HepG2 (cell line): ENCODE results near the gene ANKIB1. TPM values are rescaled to one million over a fixed set of nuclear protein-coding genes. Genes with fewer than 3 reads are reported as not detected.

Experiments used
- AGO2 ChIP-seq: fragments of 200-400 bp; formaldehyde crosslinking; optimal IDR thresholded peaks from 2 replicates; pipeline ENCODE3; 2017; ENCODE audit warnings: mild to moderate bottlenecking, low read depth, low read length, moderate library complexity
- ASH2L ChIP-seq: fragments of 300-600, 200-600 bp; sonication (generic); IDR thresholded peaks from 2 replicates; pipeline ENCODE4 v1.7.0; 2017; ENCODE audit warnings: low read depth, mild to moderate bottlenecking, moderate library complexity, mixed read lengths, low read length; ENCODE audit not compliant: insufficient read length
- ATRX ChIP-seq: sonication (generic); formaldehyde crosslinking; IDR thresholded peaks from 2 replicates; pipeline ENCODE4 v1.4.0; 2020; ENCODE audit warnings: missing genetic modification reagents, borderline replicate concordance
- CREB1 ChIP-seq, 2 experiments: fragments of 450-650 bp in 1 of 2; IDR thresholded peaks; 2 replicates each; pipeline ENCODE4 v1.6.1; 2016 to 2017; ENCODE audit warnings: control low read depth in 1 of 2, mild to moderate bottlenecking in 1 of 2, missing compliant biosample characterization in 1 of 2, missing genetic modification characterization in 1 of 2
- ELF1 ChIP-seq: sonication (generic); formaldehyde crosslinking; IDR thresholded peaks from 2 replicates; pipeline ENCODE4 v1.4.0; 2020; ENCODE audit warnings: missing genetic modification reagents
- GABPB1 ChIP-seq: IDR thresholded peaks from 2 replicates; pipeline ENCODE4 v1.6.1; 2016; ENCODE audit warnings: mild to moderate bottlenecking, missing genetic modification reagents, moderate library complexity, missing compliant biosample characterization
- HES4 ChIP-seq: sonication (generic); formaldehyde crosslinking; IDR thresholded peaks from 2 replicates; pipeline ENCODE4 v1.9.0; 2021; ENCODE audit warnings: mild to moderate bottlenecking, missing genetic modification reagents, borderline replicate concordance
- MEF2D ChIP-seq: sonication (generic); formaldehyde crosslinking; IDR thresholded peaks from 2 replicates; pipeline ENCODE4 v1.5.1; 2020; ENCODE audit warnings: mild to moderate bottlenecking, missing genetic modification reagents
- MIER2 ChIP-seq: IDR thresholded peaks from 2 replicates; pipeline ENCODE4 v1.6.1; 2016; ENCODE audit warnings: missing biosample characterization, missing genetic modification reagents
- NFE2L2 ChIP-seq: fragments of 150-350 bp; IDR thresholded peaks from 2 replicates; pipeline ENCODE4 v1.6.1; 2014; ENCODE audit warnings: low read length
- NONO ChIP-seq, 2 experiments: fragments of 450-650 bp in 1 of 2; sonication (generic) in 1 of 2; formaldehyde crosslinking in 1 of 2; IDR thresholded peaks in 1 of 2; conservative IDR thresholded peaks in 1 of 2; 2 replicates each; pipeline versions ENCODE4 v1.6.1 to v1.8.0; 2017 to 2022; ENCODE audit warnings: mild to moderate bottlenecking in 1 of 2, missing genetic modification reagents in 1 of 2, moderate library complexity in 1 of 2
- POGZ ChIP-seq: sonication (generic); formaldehyde crosslinking; IDR thresholded peaks from 2 replicates; pipeline ENCODE4 v1.4.0; 2020; ENCODE audit warnings: mild to moderate bottlenecking, missing genetic modification reagents
- RNF2 ChIP-seq: fragments of 450-650 bp; conservative IDR thresholded peaks from 2 replicates; pipeline ENCODE4 v1.6.1; 2016; ENCODE audit warnings: low read depth
- RXRB ChIP-seq: IDR thresholded peaks from 2 replicates; pipeline ENCODE4 v1.6.1; 2016; ENCODE audit warnings: borderline replicate concordance, missing genetic modification reagents, missing compliant biosample characterization
- SCMH1 ChIP-seq: sonication (generic); formaldehyde crosslinking; IDR thresholded peaks from 2 replicates; pipeline ENCODE4 v1.9.0; 2021; ENCODE audit warnings: missing genetic modification reagents, mild to moderate bottlenecking, borderline replicate concordance
- SNAI1 ChIP-seq: sonication (generic); formaldehyde crosslinking; IDR thresholded peaks from 2 replicates; pipeline ENCODE4 v1.5.0; 2020; ENCODE audit warnings: mild to moderate bottlenecking, missing genetic modification reagents, borderline replicate concordance
- TBL1XR1 ChIP-seq: fragments of 150-350 bp; IDR thresholded peaks from 2 replicates; pipeline ENCODE4 v1.6.1; 2014; ENCODE audit warnings: borderline replicate concordance, low read length; ENCODE audit not compliant: partially characterized antibody
- WIZ ChIP-seq: sonication (generic); formaldehyde crosslinking; IDR thresholded peaks from 2 replicates; pipeline ENCODE4 v1.5.1; 2020; ENCODE audit warnings: mild to moderate bottlenecking, missing genetic modification reagents
- YEATS2 ChIP-seq: sonication (generic); formaldehyde crosslinking; IDR thresholded peaks from 2 replicates; pipeline ENCODE4 v1.4.0; 2020; ENCODE audit warnings: missing genetic modification reagents, borderline replicate concordance
- ZBTB21 ChIP-seq: sonication (generic); formaldehyde crosslinking; IDR thresholded peaks from 2 replicates; pipeline ENCODE4 v1.4.0; 2020; ENCODE audit warnings: missing genetic modification reagents
- ZBTB38 ChIP-seq: sonication (generic); formaldehyde crosslinking; IDR thresholded peaks from 2 replicates; pipeline ENCODE4 v1.5.1; 2020; ENCODE audit warnings: mild to moderate bottlenecking, missing genetic modification reagents
- ZNF121 ChIP-seq: sonication (generic); formaldehyde crosslinking; IDR thresholded peaks from 2 replicates; pipeline ENCODE4 v1.5.0; 2020; ENCODE audit warnings: mild to moderate bottlenecking, missing genetic modification reagents
- ZNF3 ChIP-seq: IDR thresholded peaks from 2 replicates; pipeline ENCODE4 v1.7.0; 2017; ENCODE audit warnings: inconsistent platforms
- ZNF326 ChIP-seq: sonication (generic); formaldehyde crosslinking; IDR thresholded peaks from 2 replicates; pipeline ENCODE4 v1.4.0; 2020; ENCODE audit warnings: missing genetic modification reagents, borderline replicate concordance
- ZNF354B ChIP-seq: sonication (generic); formaldehyde crosslinking; IDR thresholded peaks from 2 replicates; pipeline ENCODE4 v1.8.0; 2022; ENCODE audit warnings: mild to moderate bottlenecking, missing genetic modification reagents
- ZNF709 ChIP-seq: sonication (generic); formaldehyde crosslinking; IDR thresholded peaks from 2 replicates; pipeline ENCODE4 v1.5.0; 2020; ENCODE audit warnings: mild to moderate bottlenecking, missing genetic modification reagents
- ZNF749 ChIP-seq: sonication (generic); formaldehyde crosslinking; IDR thresholded peaks from 2 replicates; pipeline ENCODE4 v1.8.0; 2022; ENCODE audit warnings: mild to moderate bottlenecking, missing genetic modification reagents, moderate library complexity, borderline replicate concordance
- ZNF773 ChIP-seq: sonication (generic); formaldehyde crosslinking; IDR thresholded peaks from 2 replicates; pipeline ENCODE4 v1.4.0; 2020; ENCODE audit warnings: missing genetic modification reagents, borderline replicate concordance
- ZNF816 ChIP-seq: sonication (generic); formaldehyde crosslinking; IDR thresholded peaks from 2 replicates; pipeline ENCODE4 v1.8.0; 2022; ENCODE audit warnings: missing genetic modification reagents, mild to moderate bottlenecking, borderline replicate concordance
- polyA plus RNA-seq, 8 experiments: library from polyadenylated mRNA; depleted of rRNA in 3 of 8; stranded (reverse) in 7 of 8; unstranded in 1 of 8; fragments of >200 nt; fragmentation: Illumina TruSeq in 4 of 8; extraction: Trizol in 4 of 8; gene quantifications; 2 replicates each; pipeline versions ENCODE4 v1.2.1 to v1.2.3, GENCODE V29; 2011 to 2016; ENCODE audit warnings: low read depth in 4 of 8, missing spikeins in 1 of 8, mixed read lengths in 1 of 8; ENCODE audit not compliant: insufficient read depth in 1 of 8
- total RNA-seq, 5 experiments: library from RNA; depleted of rRNA; stranded (reverse); fragments of >200 nt; fragmentation: Illumina TruSeq; extraction: Trizol; gene quantifications; 2 replicates each; pipeline ENCODE4 v1.2.3, GENCODE V29; 2016; ENCODE audit warnings: low read depth in 1 of 5
- TF ChIP-seq, protein P1 (sequence below): sonication (generic); formaldehyde crosslinking; IDR thresholded peaks from 2 replicates; pipeline ENCODE4 v1.5.1; 2020; ENCODE audit warnings: mild to moderate bottlenecking, missing genetic modification reagents, moderate library complexity
- TF ChIP-seq, protein P2 (sequence below): sonication (generic); formaldehyde crosslinking; IDR thresholded peaks from 2 replicates; pipeline ENCODE4 v1.4.0; 2020; ENCODE audit warnings: low read depth, mild to moderate bottlenecking, missing genetic modification reagents

ANKIB1 gene
- total and polyA plus RNA-seq, 2 of the 13 experiments (the other 11 are each of a cell fraction or from before 2014, with no cell fraction given): 28.7 to 29.6 TPM

DNA sequence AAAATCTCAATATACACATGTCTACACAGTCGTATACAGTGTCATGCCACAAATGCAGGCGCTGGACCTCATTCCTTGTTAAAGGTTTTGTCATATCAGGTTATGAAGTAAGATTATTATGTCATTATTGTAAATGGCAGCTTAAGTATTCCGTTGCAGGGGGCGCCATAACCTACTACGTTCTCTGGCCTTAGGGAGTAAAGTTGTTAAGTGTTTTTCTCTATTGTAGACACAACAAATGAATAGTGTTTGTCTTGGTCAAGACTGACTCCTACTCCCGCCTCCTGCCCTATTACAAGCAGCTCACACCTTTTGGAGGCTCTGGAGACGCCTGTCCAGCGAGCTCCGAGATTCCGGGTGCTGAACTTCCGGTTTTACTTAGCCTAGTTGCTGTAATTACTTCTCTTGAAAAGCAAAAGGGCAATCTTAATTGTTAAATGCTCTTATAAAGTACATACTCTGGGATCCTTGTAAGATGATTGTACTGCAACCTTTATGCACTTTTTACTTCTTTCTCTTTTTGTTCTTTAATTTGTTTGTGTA, 202.5 kb downstream of the ANKIB1 start (continued):
- no peak for TF ChIP-seq ZBTB38 (CRISPR knock-in tag)
- TF ChIP-seq ASH2L: peak; percentile 42
- TF ChIP-seq HES4 (CRISPR knock-in tag): no peak
- TF ChIP-seq MIER2 (CRISPR knock-in tag): no peak
- TF ChIP-seq WIZ: no peak
- TF ChIP-seq ELF1 (CRISPR knock-in tag): peak; percentile 60
- no peak for TF ChIP-seq SNAI1 (CRISPR knock-in tag)
- TF ChIP-seq, protein P1, sequence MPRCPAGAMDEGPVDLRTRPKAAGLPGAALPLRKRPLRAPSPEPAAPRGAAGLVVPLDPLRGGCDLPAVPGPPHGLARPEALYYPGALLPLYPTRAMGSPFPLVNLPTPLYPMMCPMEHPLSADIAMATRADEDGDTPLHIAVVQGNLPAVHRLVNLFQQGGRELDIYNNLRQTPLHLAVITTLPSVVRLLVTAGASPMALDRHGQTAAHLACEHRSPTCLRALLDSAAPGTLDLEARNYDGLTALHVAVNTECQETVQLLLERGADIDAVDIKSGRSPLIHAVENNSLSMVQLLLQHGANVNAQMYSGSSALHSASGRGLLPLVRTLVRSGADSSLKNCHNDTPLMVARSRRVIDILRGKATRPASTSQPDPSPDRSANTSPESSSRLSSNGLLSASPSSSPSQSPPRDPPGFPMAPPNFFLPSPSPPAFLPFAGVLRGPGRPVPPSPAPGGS: no peak
- TF ChIP-seq, protein P2, sequence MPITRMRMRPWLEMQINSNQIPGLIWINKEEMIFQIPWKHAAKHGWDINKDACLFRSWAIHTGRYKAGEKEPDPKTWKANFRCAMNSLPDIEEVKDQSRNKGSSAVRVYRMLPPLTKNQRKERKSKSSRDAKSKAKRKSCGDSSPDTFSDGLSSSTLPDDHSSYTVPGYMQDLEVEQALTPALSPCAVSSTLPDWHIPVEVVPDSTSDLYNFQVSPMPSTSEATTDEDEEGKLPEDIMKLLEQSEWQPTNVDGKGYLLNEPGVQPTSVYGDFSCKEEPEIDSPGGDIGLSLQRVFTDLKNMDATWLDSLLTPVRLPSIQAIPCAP (CRISPR knock-in tag): no peak
- no peak for TF ChIP-seq POGZ (CRISPR knock-in tag)
- TF ChIP-seq ZNF3 (CRISPR knock-in tag): no peak
- TF ChIP-seq MEF2D (CRISPR knock-in tag): 0 out of 2 replicates have a peak, but pooled peaks have one; percentile 37
- TF ChIP-seq ATRX (CRISPR knock-in tag): no peak
- TF ChIP-seq GABPB1 (CRISPR knock-in tag): peak; percentile 53; the same call in 1 of the 2 replicates
- TF ChIP-seq NONO (IDR thresholded peaks at IDR 0.05): no peak
- no peak for TF ChIP-seq NONO (CRISPR knock-in tag; conservative IDR thresholded peaks at IDR 0.05)
- TF ChIP-seq TBL1XR1: no peak
- TF ChIP-seq SCMH1 (CRISPR knock-in tag): no peak
- no peak for TF ChIP-seq ZNF326 (CRISPR knock-in tag)
- TF ChIP-seq YEATS2 (CRISPR knock-in tag): no peak
- TF ChIP-seq ZNF816 (CRISPR knock-in tag): 0 out of 2 replicates have a peak, but pooled peaks have one; percentile 56
- no peak for TF ChIP-seq RNF2
- TF ChIP-seq ZNF749: no peak
- TF ChIP-seq RXRB (CRISPR knock-in tag): no peak
- no peak for TF ChIP-seq ZNF354B (CRISPR knock-in tag)
- TF ChIP-seq ZNF121 (CRISPR knock-in tag): no peak
- no peak for TF ChIP-seq ZNF709 (CRISPR knock-in tag)
- peak; percentile 51; the same call in 1 of the 2 replicates for TF ChIP-seq CREB1 (IDR thresholded peaks at IDR 0.05)
- TF ChIP-seq CREB1 (CRISPR knock-in tag; IDR thresholded peaks at IDR 0.05): peak; percentile 46; the same call in 1 of the 2 replicates
- no peak for TF ChIP-seq ZNF773 (CRISPR knock-in tag)
- TF ChIP-seq AGO2: no peak
- TF ChIP-seq NFE2L2: no peak
- TF ChIP-seq ZBTB21 (CRISPR knock-in tag): peak; percentile 87
